DMS153 treated with DMSO at 0.1 percent for 48 hours (cell line): ENCODE results near the gene AQP12B.
"Not testable (repeated sequence)": the region's sequence is repeated elsewhere in the genome, so short reads cannot be mapped to it uniquely, and the experiment has no call there.

Experiments
- DNase-seq: peaks from one replicate; lab custom pipeline; 2025; ENCODE audit not compliant: unreplicated experiment; lab: John Stamatoyannopoulos, UW

Gene AQP12B

GRCh38 chr2:240701736-240702639 lies 19.3 kb upstream of the AQP12B start:
- no peak for DNase-seq

- DNase-seq = no peak
Observed at GRCh38 chr2:240701091-240701735, 18.5 kb upstream of the AQP12B start.

GRCh38 chr2:240700616-240701015 lies 17.9 kb upstream of the AQP12B start:
- not testable (repeated sequence) for DNase-seq

- DNase-seq = not testable (repeated sequence)
Observed at GRCh38 chr2:240699835-240700234, 17.1 kb upstream of the AQP12B start.

- DNase-seq = not testable (repeated sequence)
Observed at GRCh38 chr2:240698852-240699561, 16.3 kb upstream of the AQP12B start.

DNA sequence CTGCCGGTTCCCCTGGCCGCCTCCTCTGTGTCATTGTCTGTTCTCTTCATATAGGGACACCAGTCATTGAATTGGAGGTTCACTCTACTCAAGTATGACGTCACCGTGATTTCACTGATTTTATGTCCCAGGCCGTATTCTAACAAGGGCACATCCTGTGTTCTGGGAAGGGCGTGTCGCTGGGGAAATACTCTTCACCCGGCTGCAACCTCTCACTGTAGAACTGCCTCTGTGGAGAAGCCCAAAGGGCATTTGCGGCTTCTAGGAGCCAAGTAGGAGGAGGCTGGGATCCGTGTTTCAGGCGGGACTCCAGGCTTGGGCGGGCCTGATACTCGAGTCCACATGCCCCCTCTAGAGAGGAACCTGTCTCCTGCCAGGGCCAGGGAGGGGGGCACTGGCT lies 13.8 kb upstream of the AQP12B start:
- not testable (repeated sequence) for DNase-seq

GRCh38 chr2:240695593-240695992 lies 12.9 kb upstream of the AQP12B start:
- not testable (repeated sequence) for DNase-seq

DNA sequence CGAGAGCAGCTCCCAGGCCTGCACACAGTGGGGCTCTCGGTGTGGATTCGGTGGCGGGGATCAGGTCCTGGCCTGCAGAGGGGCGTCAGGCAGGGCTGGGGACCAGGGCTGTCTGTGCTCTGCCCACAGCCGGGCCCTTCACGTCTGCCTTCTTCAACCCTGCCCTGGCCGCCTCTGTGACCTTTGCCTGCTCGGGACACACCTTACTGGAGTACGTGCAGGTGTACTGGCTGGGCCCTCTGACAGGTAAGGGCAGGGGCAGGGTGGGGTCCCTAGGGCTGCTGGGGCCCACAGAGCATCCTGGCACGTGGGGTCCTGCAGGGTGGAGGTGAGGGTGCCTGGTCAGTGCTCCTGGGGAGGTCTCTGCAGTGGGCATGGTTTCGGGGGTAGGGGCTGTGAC lies 11.6 kb upstream of the AQP12B start:
- not testable (repeated sequence) for DNase-seq

DNA sequence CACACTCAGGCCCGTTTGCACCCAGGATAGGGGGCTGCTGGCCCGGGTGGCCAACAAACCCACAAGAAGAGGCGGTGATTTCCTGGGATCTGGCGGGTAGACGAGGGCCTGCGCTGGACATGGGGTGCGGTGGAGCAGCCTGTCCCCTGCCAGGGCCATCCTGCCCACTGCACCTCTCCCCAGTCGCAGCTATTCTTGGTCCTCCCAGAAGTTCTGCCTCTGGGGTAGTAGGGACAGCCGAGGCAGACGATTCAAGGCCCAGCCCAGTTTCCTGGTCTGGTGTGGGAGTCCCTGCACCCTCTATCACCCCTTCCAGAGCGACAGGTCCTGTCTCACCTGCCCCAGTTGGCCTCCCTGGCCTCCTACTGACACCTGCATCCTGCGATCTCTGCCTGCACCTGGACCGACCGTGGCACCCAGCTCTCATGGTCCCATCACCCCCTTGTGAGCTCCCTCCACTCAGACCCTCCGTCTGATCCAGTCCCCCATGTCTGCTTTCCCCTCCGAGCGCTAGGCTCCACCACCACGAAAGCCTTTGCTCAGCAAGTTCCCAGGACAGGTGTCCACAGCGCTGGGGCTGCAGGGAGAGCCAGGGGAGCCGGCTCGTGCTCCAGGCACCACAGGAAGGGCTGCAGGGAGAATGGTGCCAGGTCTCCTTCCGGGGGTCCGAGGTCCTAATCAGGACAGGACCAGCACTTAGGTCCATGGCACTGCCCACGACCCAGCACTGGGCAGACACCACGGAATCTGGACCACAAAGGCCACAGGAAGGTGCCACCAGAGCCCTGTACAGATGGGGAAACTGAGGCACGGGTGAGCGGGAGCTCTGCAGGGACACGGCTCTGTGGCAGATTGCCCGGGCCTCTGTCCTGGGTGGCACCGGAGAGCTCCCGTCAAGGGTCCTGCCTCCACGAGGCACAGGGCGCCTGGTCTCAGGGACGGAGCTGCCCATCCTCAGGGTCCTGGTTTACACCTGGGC lies 10.2 kb upstream of the AQP12B start:
- DNase-seq = not testable (repeated sequence)

- not testable (repeated sequence) for DNase-seq
Observed at GRCh38 chr2:240691631-240692420, 9.1 kb upstream of the AQP12B start, which contains the start of gene AQP12A. TSS of gene AQP12A (plus strand) at chr2:240691866. CDS start at chr2:240691914, 48 bp downstream.

DNA sequence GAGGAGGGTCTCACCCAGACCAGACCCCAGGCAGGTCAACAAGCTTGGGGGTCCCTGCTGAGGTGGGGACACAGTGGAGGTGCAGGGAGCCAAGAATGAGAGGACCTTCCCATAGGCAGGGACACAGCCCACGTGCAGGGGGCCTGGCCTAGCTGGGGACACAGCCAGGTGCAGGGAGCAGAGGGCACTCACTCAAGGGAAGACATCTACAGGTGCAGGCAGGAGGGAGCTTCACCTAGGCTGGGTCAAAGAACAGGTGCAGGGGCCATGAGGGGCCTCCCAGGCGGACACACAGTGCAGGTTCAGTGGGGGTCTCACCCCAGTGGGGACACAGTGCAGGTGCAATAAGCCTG lies 8.4 kb upstream of the AQP12B start:
- DNase-seq = not testable (repeated sequence)

DNA sequence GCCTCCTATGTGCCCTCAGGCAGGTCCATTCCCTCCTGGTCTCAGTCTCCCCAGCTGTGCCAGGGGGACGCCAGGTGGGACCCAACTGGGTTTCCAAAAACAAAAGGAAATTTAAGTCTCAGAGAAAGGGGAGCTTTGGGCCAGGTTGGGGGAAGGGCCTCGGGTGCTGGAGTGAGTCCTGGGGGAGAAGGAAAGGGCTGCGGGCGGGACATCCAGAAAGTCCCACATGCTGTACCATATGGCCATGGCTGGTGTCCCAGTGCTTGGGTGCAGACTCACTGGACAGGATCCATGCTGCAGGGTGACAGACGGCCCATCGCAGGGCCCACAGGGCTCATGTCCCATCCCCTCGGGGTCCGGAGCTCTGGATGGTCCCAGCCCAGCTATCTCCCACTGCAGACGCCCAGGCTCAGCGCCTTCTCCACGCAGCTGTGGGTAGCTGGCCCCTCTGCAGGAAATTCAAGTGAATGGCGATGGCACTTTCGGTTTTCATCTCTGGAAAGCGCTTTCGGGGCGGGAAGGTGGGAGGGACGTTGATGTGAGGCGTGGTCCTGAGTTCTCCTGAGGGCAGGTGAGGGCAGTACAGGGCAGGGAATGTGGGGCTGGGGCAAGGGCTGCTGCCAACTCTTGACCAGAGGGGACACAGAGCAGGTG lies 7.9 kb upstream of the AQP12B start:
- not testable (repeated sequence) for DNase-seq

DNA sequence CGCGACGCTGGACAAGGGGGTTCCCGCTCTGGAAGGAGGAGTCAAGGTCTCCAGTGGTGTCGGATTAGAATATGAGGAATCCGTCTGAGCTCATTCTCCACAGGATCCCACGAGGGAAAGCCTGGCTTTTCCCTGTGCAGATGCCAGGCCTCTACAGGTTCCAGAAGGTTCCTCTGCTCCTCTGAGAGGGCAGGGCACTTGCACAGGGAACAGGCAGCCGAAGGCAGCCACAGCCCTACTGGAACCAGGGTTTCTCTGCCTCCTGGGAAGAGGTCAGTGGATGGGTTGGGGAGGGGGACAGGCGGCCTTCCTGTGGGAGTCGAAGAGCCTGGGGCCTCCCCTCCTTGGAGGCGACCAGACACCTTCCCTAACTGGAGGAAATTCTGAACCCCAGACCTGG lies 7.3 kb upstream of the AQP12B start:
- no peak for DNase-seq

DNA sequence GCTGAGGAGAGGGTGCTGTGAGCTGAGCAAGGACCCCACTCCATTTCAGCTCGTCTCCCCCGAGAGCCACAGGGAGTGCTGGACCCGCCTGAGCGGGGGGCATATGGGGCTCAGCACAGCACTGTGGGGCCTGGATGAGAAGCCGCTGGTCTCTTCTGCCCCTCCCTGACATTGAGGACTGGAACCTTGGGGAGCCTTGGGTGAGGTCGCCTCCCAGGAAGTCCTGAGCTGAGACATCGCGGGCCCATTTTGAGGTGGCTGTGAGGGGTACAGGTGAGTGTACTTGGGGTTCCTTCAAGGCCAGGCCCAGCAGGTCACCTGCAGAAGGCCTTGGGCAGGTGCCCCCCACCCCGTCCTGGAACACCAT lies 5.9 kb upstream of the AQP12B start:
- no peak for DNase-seq

DNA sequence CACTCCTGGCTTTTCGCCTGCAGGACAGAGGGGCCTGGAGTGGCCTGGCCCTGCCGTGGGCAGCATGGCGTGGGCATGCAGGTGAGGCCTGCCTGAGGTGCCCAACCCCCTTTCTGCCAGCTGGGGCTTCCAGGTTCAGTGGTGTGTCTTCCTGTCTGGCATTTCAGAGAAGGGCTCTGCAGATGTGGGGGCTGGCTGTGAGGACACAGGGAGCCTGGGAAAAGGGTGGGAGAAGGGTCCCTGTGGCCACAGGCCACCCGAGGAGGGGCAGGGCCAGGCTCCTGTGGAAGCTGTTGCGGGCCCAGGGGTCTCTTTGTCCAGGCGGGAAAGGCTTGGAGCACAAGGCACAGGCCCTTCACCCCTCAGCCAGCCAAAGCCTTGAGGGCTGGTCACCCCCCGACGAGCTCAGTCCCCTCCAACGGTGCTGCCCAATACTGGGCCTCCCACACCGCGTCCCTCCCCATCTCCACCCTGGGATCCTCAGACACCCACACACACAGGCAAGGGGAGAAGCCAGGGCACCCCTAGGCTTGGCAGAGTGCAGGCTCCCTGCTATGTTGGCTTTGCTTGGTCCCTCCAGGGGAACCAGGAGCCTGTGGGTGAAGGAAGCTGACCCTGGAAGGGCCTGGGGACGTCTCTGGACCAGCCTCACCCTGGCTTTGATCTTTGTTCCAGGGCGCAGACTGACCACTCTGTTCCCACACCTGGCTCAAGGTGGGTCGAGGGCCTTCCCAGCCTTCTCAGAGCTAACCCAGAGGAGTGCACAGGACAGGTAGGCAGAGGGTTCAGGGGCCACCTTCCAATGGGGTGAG lies 5.3 kb upstream of the AQP12B start:
- DNase-seq = no peak

- no peak for DNase-seq
Observed at GRCh38 chr2:240687045-240687740, 4.5 kb upstream of the AQP12B start.

- DNase-seq = no peak
Observed at GRCh38 chr2:240686460-240686859, 3.8 kb upstream of the AQP12B start.
